ENCODE measurements around the gene MORN4. TPM values are rescaled to one million over a fixed set of nuclear protein-coding genes. Genes with fewer than 3 reads are reported as not detected.
"Not testable (repeated sequence)": the region's sequence is repeated elsewhere in the genome, so short reads cannot be mapped to it uniquely, and the experiment has no call there.

MORN4 gene
- total RNA-seq, 1 donor from 2014 or later: 25.9 TPM

GRCh38 chr10:97659589-97659988, 26.3 kb upstream of the MORN4 start:
- Mint-ChIP-seq H3K4me1 (no peaks in the 10 kb centered on the region), H3K36me3 (ENCODE audit: low read depth) (peaks cover 3% of the 10 kb centered on the region), H3K27ac (ENCODE audit: unreplicated experiment) (no peak overlapping the region), H3K27me3 (ENCODE audit: low read depth) (no peaks in the 10 kb centered on the region), H3K4me3 (no peak overlapping the region), H3K9me3 (no peaks in the 10 kb centered on the region)
- TF ChIP-seq, protein P1, sequence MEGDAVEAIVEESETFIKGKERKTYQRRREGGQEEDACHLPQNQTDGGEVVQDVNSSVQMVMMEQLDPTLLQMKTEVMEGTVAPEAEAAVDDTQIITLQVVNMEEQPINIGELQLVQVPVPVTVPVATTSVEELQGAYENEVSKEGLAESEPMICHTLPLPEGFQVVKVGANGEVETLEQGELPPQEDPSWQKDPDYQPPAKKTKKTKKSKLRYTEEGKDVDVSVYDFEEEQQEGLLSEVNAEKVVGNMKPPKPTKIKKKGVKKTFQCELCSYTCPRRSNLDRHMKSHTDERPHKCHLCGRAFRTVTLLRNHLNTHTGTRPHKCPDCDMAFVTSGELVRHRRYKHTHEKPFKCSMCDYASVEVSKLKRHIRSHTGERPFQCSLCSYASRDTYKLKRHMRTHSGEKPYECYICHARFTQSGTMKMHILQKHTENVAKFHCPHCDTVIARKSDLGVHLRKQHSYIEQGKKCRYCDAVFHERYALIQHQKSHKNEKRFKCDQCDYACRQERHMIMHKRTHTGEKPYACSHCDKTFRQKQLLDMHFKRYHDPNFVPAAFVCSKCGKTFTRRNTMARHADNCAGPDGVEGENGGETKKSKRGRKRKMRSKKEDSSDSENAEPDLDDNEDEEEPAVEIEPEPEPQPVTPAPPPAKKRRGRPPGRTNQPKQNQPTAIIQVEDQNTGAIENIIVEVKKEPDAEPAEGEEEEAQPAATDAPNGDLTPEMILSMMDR (conservative IDR thresholded peaks at IDR 0.05): no peak
- no peak for DNase-seq (ENCODE audit: low read depth, low spot score)

- Mint-ChIP-seq H3K36me3 (ENCODE audit: low read depth) (no peaks in the 10 kb centered on the region), H3K9me3 (no peaks in the 10 kb centered on the region), H3K4me1 (no peaks in the 10 kb centered on the region), H3K27me3 (ENCODE audit: low read depth) (no peaks in the 10 kb centered on the region), H3K4me3 (no peak overlapping the region), H3K27ac (ENCODE audit: unreplicated experiment) (no peak overlapping the region)
- TF ChIP-seq, protein P1 (conservative IDR thresholded peaks at IDR 0.05): no peak
- no peak for DNase-seq (ENCODE audit: low read depth, low spot score)
These were observed 23.5 kb upstream of the MORN4 start for GRCh38 chr10:97656777-97657176.

- TF ChIP-seq, protein P1 (conservative IDR thresholded peaks at IDR 0.05): no peak
These were observed 18.5 kb upstream of the MORN4 start for GRCh38 chr10:97651773-97652172.

GRCh38 chr10:97650726-97651125, 17.4 kb upstream of the MORN4 start:
- TF ChIP-seq, protein P1 (conservative IDR thresholded peaks at IDR 0.05): no peak
- H3K27ac Mint-ChIP-seq (ENCODE audit: unreplicated experiment): no peak overlapping the region

More at GRCh38 chr10:97651773-97652172, 18.5 kb upstream of the MORN4 start:
- H3K27me3 Mint-ChIP-seq (ENCODE audit: low read depth): no peaks in the 10 kb centered on the region
- H3K9me3 Mint-ChIP-seq: no peaks in the 10 kb centered on the region
- H3K4me3 Mint-ChIP-seq: no peak overlapping the region
- H3K36me3 Mint-ChIP-seq (ENCODE audit: low read depth): peaks cover 2% of the 10 kb centered on the region
- peaks cover 17% of the 10 kb centered on the region for H3K4me1 Mint-ChIP-seq
- no peak overlapping the region for H3K27ac Mint-ChIP-seq (ENCODE audit: unreplicated experiment)
- DNase-seq (ENCODE audit: low read depth, low spot score): no peak

GRCh38 chr10:97649405-97649750, 16.1 kb upstream of the MORN4 start:
- H3K36me3 Mint-ChIP-seq (ENCODE audit: low read depth); H3K9me3 Mint-ChIP-seq; H3K4me3 Mint-ChIP-seq; H3K27me3 Mint-ChIP-seq (ENCODE audit: low read depth); H3K27ac Mint-ChIP-seq (ENCODE audit: unreplicated experiment); DNase-seq (ENCODE audit: low read depth, low spot score): not testable (repeated sequence)
- H3K4me1 Mint-ChIP-seq: peaks cover 17% of the 10 kb centered on the region

More at GRCh38 chr10:97650726-97651125, 17.4 kb upstream of the MORN4 start:
- H3K4me1 Mint-ChIP-seq: peaks cover 17% of the 10 kb centered on the region
- no peaks in the 10 kb centered on the region for H3K27me3 Mint-ChIP-seq (ENCODE audit: low read depth)
- DNase-seq (ENCODE audit: low read depth, low spot score): no peak
- H3K9me3 Mint-ChIP-seq: no peaks in the 10 kb centered on the region
- no peak overlapping the region for H3K4me3 Mint-ChIP-seq
- peaks cover 2% of the 10 kb centered on the region for H3K36me3 Mint-ChIP-seq (ENCODE audit: low read depth)

GRCh38 chr10:97648562-97649404, 15.5 kb upstream of the MORN4 start:
- H3K27ac Mint-ChIP-seq (ENCODE audit: unreplicated experiment): peak overlapping the region; percentile 29

More at GRCh38 chr10:97648562-97649404, 15.5 kb upstream of the MORN4 start:
- H3K27me3 Mint-ChIP-seq (ENCODE audit: low read depth): no peaks in the 10 kb centered on the region
- no peak for DNase-seq (ENCODE audit: low read depth, low spot score)
- TF ChIP-seq, protein P1 (conservative IDR thresholded peaks at IDR 0.05): no peak
- H3K36me3 Mint-ChIP-seq (ENCODE audit: low read depth): peaks cover 5% of the 10 kb centered on the region
- H3K9me3 Mint-ChIP-seq: no peaks in the 10 kb centered on the region
- no peak overlapping the region for H3K4me3 Mint-ChIP-seq
- peaks cover 17% of the 10 kb centered on the region for H3K4me1 Mint-ChIP-seq
